NCI-H69 (cell line): ENCODE results near the gene RPS8.
"Not testable (repeated sequence)": the region's sequence is repeated elsewhere in the genome, so short reads cannot be mapped to it uniquely, and the experiment has no call there.

Experiments used
- DNase-seq: peaks from one replicate; lab custom pipeline; 2025; lab: John Stamatoyannopoulos, UW

The RPS8 gene

GRCh38 chr1:44783697-44784093, 8.4 kb downstream of the RPS8 start:
- no peak for DNase-seq

GRCh38 chr1:44784094-44785028, 9.0 kb downstream of the RPS8 start:
- DNase-seq = peak; percentile 52

- DNase-seq = no peak
These were observed 9.7 kb downstream of the RPS8 start for GRCh38 chr1:44785029-44785380.

GRCh38 chr1:44785501-44786137, 10.3 kb downstream of the RPS8 start:
- no peak for DNase-seq

- DNase-seq = peak; percentile 29
These were observed 10.9 kb downstream of the RPS8 start for GRCh38 chr1:44786138-44786840.

GRCh38 chr1:44786841-44787426, 11.6 kb downstream of the RPS8 start:
- DNase-seq = no peak

GRCh38 chr1:44787506-44787905, 12.2 kb downstream of the RPS8 start:
- DNase-seq = no peak

GRCh38 chr1:44788120-44788860, 12.9 kb downstream of the RPS8 start, which contains the start of gene BEST4:
Gene BEST4, minus strand, starts transcription at chr1:44788170. Its CDS starts 465 bp downstream, at chr1:44787705.
- DNase-seq = no peak

GRCh38 chr1:44790968-44791801, 15.8 kb downstream of the RPS8 start:
- DNase-seq = no peak

- no peak for DNase-seq
These were observed 17.6 kb downstream of the RPS8 start for GRCh38 chr1:44792736-44793502.

GRCh38 chr1:44797886-44798285, 22.5 kb downstream of the RPS8 start:
- DNase-seq = not testable (repeated sequence)

- DNase-seq = peak; percentile 67
These were observed 23.4 kb downstream of the RPS8 start for GRCh38 chr1:44798481-44799365.

GRCh38 chr1:44799770-44800584, 24.6 kb downstream of the RPS8 start, which contains the start of gene PLK3:
Gene PLK3, plus strand, starts transcription at chr1:44800377. Its CDS starts 87 bp downstream, at chr1:44800464.
- DNase-seq = peak; percentile 96

- no peak for DNase-seq
These were observed 26.4 kb downstream of the RPS8 start for GRCh38 chr1:44801491-44802305.

GRCh38 chr1:44802306-44803061, 27.1 kb downstream of the RPS8 start:
- no peak for DNase-seq

GRCh38 chr1:44803062-44803311, 27.6 kb downstream of the RPS8 start:
- no peak for DNase-seq
